GM18909 (cell line): ENCODE results near the gene TGFBR3.

ENCODE experiments used
- ATAC-seq: cut with Tn5 transposase; IDR thresholded peaks from one replicate; pipeline ENCODE4 v1.9.1; 2021; ENCODE audit warnings: mild to moderate bottlenecking; ENCODE audit not compliant: unreplicated experiment, poor library complexity

TGFBR3 gene

GRCh38 chr1:91885716-91886506 is at the start of gene TGFBR3:
TGFBR3 (minus strand) TSS chr1:91886151; CDS start chr1:91861531, 24,620 bp downstream.
- peak; percentile 74 for ATAC-seq

- ATAC-seq: no peak
Measured at GRCh38 chr1:91929250-91929649, 43.3 kb upstream of the TGFBR3 start.

GRCh38 chr1:91928026-91928425 is 42.1 kb upstream of the TGFBR3 start:
- ATAC-seq: no peak

GRCh38 chr1:91925644-91926435 is 39.9 kb upstream of the TGFBR3 start:
- ATAC-seq: no peak

- no peak for ATAC-seq
Measured at GRCh38 chr1:91924146-91924545, 38.2 kb upstream of the TGFBR3 start.

GRCh38 chr1:91919962-91920361 is 34.0 kb upstream of the TGFBR3 start:
- ATAC-seq: no peak

GRCh38 chr1:91916811-91917460 is 31.0 kb upstream of the TGFBR3 start:
- no peak for ATAC-seq

GRCh38 chr1:91916046-91916445 is 30.1 kb upstream of the TGFBR3 start:
- ATAC-seq: no peak

GRCh38 chr1:91913018-91913417 is 27.1 kb upstream of the TGFBR3 start:
- no peak for ATAC-seq

GRCh38 chr1:91912266-91912665 is 26.3 kb upstream of the TGFBR3 start:
- no peak for ATAC-seq

GRCh38 chr1:91901231-91901630 is 15.3 kb upstream of the TGFBR3 start:
- ATAC-seq: no peak

- no peak for ATAC-seq
Measured at GRCh38 chr1:91900562-91900961, 14.6 kb upstream of the TGFBR3 start.

- no peak for ATAC-seq
Measured at GRCh38 chr1:91897016-91897415, 11.1 kb upstream of the TGFBR3 start.

GRCh38 chr1:91895832-91896556 is 10.0 kb upstream of the TGFBR3 start:
- ATAC-seq: no peak

GRCh38 chr1:91894036-91894761 is 8.2 kb upstream of the TGFBR3 start:
- ATAC-seq: no peak

- no peak for ATAC-seq
Measured at GRCh38 chr1:91891969-91892368, 6.0 kb upstream of the TGFBR3 start.

- ATAC-seq: no peak
Measured at GRCh38 chr1:91891454-91891853, 5.5 kb upstream of the TGFBR3 start.

- ATAC-seq: no peak
Measured at GRCh38 chr1:91889717-91890459, 3.9 kb upstream of the TGFBR3 start.

- ATAC-seq: no peak
Measured at GRCh38 chr1:91885213-91885715, 687 bp downstream of the TGFBR3 start.
